Smooth muscle cell of the umbilical artery (primary cell): ENCODE measurements around the gene SPAG4. TPM values are rescaled to one million over a fixed set of nuclear protein-coding genes. Genes with fewer than 3 reads are reported as not detected.

Experiments
- total RNA-seq: library from RNA; depleted of rRNA; stranded (reverse); fragments of >200 nt; gene quantifications from 2 replicates; pipeline ENCODE4 v1.2.3, GENCODE V29; 2014

Gene SPAG4
- total RNA-seq = 18.6 and 31.5 TPM in 2 replicates

GRCh38 chr20:35615667-35616464 is at the start of gene SPAG4:
SPAG4 (plus strand) TSS chr20:35615829; CDS start chr20:35616004, 175 bp downstream.

GRCh38 chr20:35664466-35665206 is 49.0 kb downstream of the SPAG4 start, which contains the start of the genes CPNE1 and RBM12:
CPNE1 (minus strand) TSS chr20:35664900; CDS start chr20:35632923, 31,977 bp downstream.
RBM12 (minus strand) TSS chr20:35664900; CDS start chr20:35655322, 9,578 bp downstream.

Other genes starting within 250 kb of the SPAG4 start
- 19.0 and 25.0 TPM in 2 replicates for gene UQCC1, start 203.9 kb upstream of the SPAG4 start, total RNA-seq
- 1.1 and 1.2 TPM in 2 replicates for gene GDF5, start 177.6 kb upstream of the SPAG4 start, total RNA-seq
- 34.7 and 50.5 TPM in 2 replicates for gene CEP250, start 160.2 kb upstream of the SPAG4 start, total RNA-seq
- gene C20orf173, start 86.2 kb upstream of the SPAG4 start, total RNA-seq = not detected in 2 replicates
- gene ERGIC3, start 73.8 kb upstream of the SPAG4 start, total RNA-seq = 398 and 804 TPM in 2 replicates
- gene CPNE1, start 49.1 kb downstream of the SPAG4 start, total RNA-seq = 92.4 and 144 TPM in 2 replicates
- gene RBM12, start 49.1 kb downstream of the SPAG4 start, total RNA-seq = 37.4 and 56.5 TPM in 2 replicates
- 21.4 and 39.4 TPM in 2 replicates for gene NFS1, start 83.5 kb downstream of the SPAG4 start, total RNA-seq
- gene ROMO1, start 83.6 kb downstream of the SPAG4 start, total RNA-seq = 62.5 and 200 TPM in 2 replicates
- gene RBM39, start 126.4 kb downstream of the SPAG4 start, total RNA-seq = 242 and 396 TPM in 2 replicates
- 24.6 and 34.0 TPM in 2 replicates for gene PHF20, start 156.2 kb downstream of the SPAG4 start, total RNA-seq